ENCODE results near the gene IDI2.

DNA sequence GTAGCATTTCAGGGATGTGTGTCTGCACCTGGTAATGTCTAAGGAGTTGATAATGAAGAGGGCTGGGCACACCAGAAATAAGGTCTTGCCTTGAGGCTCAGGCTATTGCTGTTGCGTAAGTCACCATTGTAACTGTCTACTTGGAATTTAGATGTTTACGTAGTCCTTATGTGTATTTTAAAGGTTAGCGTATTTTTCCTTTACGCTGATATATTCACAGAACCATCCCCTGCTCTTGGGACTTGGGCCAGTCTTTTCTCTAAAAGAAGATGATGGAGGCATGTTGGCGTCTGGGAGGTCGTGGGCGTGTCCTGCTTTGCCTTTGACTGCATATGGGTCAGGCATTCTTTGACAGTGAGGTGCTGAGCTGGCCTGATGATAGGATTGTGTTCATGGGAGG is 45.3 kb upstream of the IDI2 start:
- TF ChIP-seq TAF1 (IDR thresholded peaks at IDR 0.05; ENCODE audit: low read depth, low read length) (no peak), POLR2AphosphoS5 (IDR thresholded peaks at IDR 0.05; ENCODE audit: low read depth, low read length) (no peak)

Measured in GM12891 (cell line).